Stimulated activated CD8-positive, alpha-beta memory T cell treated with anti-CD3 and anti-CD28 coated beads, Interleukin-4, amount 100 ng/mL, for 48 hours (primary cell): Measurements from ENCODE around the gene IBA57.
"Not testable (repeated sequence)": the region's sequence is repeated elsewhere in the genome, so short reads cannot be mapped to it uniquely, and the experiment has no call there.

Experiments
- DNase-seq: peaks from one replicate; pipeline ENCODE4 v3.0.0-alpha.2; 2020

The IBA57 gene

GRCh38 chr1:228214921-228215662, 49.5 kb downstream of the IBA57 start:
- DNase-seq = no peak

- DNase-seq = no peak
These were observed 50.1 kb downstream of the IBA57 start for GRCh38 chr1:228215663-228216116.

- DNase-seq = no peak
These were observed 51.0 kb downstream of the IBA57 start for GRCh38 chr1:228216371-228217320.

GRCh38 chr1:228217551-228218344, 52.1 kb downstream of the IBA57 start:
- no peak for DNase-seq

GRCh38 chr1:228218513-228219244, 53.1 kb downstream of the IBA57 start:
- no peak for DNase-seq

GRCh38 chr1:228219245-228219961, 53.8 kb downstream of the IBA57 start:
- no peak for DNase-seq

GRCh38 chr1:228219962-228220780, 54.6 kb downstream of the IBA57 start:
- no peak for DNase-seq

- DNase-seq = not testable (repeated sequence)
These were observed 55.5 kb downstream of the IBA57 start for GRCh38 chr1:228221097-228221496.

GRCh38 chr1:228222548-228222947, 56.9 kb downstream of the IBA57 start:
- no peak for DNase-seq

- DNase-seq = no peak
These were observed 58.9 kb downstream of the IBA57 start for GRCh38 chr1:228224198-228225164.

- DNase-seq = no peak
These were observed 59.6 kb downstream of the IBA57 start for GRCh38 chr1:228225165-228225710.

GRCh38 chr1:228225740-228226139, 60.1 kb downstream of the IBA57 start:
- DNase-seq = no peak

GRCh38 chr1:228226141-228226874, 60.7 kb downstream of the IBA57 start:
- DNase-seq = no peak

- DNase-seq = no peak
These were observed 61.6 kb downstream of the IBA57 start for GRCh38 chr1:228226956-228227791.

GRCh38 chr1:228228147-228228546, 62.5 kb downstream of the IBA57 start:
- DNase-seq = not testable (repeated sequence)

- DNase-seq = no peak
These were observed 63.0 kb downstream of the IBA57 start for GRCh38 chr1:228228601-228229074.

GRCh38 chr1:228231189-228231588, 65.6 kb downstream of the IBA57 start:
- no peak for DNase-seq
